NCI-H1105 (cell line): ENCODE measurements around the gene PGM1.
A peak's percentile ranks its signal among the peaks of the same experiment; 100 is the strongest.
"Not testable (repeated sequence)": the region's sequence is repeated elsewhere in the genome, so short reads cannot be mapped to it uniquely, and the experiment has no call there.

Experiments used
- DNase-seq: peaks from one replicate; lab custom pipeline; 2025; lab: John Stamatoyannopoulos, UW

The PGM1 gene

GRCh38 chr1:63593303-63593885 is at the start of gene PGM1:
Gene PGM1 (plus strand): TSS chr1:63593411. CDS start chr1:63593489, 78 bp downstream.
- DNase-seq, result peak; percentile 81

GRCh38 chr1:63545780-63546179 is 47.4 kb upstream of the PGM1 start:
- DNase-seq, result no peak

GRCh38 chr1:63547621-63548294 is 45.5 kb upstream of the PGM1 start:
- no peak for DNase-seq

GRCh38 chr1:63548303-63548702 is 44.9 kb upstream of the PGM1 start:
- DNase-seq, result no peak

GRCh38 chr1:63548877-63549276 is 44.3 kb upstream of the PGM1 start:
- no peak for DNase-seq

GRCh38 chr1:63555480-63555879 is 37.7 kb upstream of the PGM1 start:
- no peak for DNase-seq

- DNase-seq, result peak; percentile 2
Measured at GRCh38 chr1:63557365-63557987, 35.7 kb upstream of the PGM1 start.

- DNase-seq, result no peak
Measured at GRCh38 chr1:63559357-63559756, 33.9 kb upstream of the PGM1 start.

- no peak for DNase-seq
Measured at GRCh38 chr1:63563745-63564144, 29.5 kb upstream of the PGM1 start.

- no peak for DNase-seq
Measured at GRCh38 chr1:63569068-63569467, 24.1 kb upstream of the PGM1 start.

GRCh38 chr1:63569640-63570316 is 23.4 kb upstream of the PGM1 start:
- DNase-seq, result no peak

- DNase-seq, result not testable (repeated sequence)
Measured at GRCh38 chr1:63572686-63573085, 20.5 kb upstream of the PGM1 start.

- not testable (repeated sequence) for DNase-seq
Measured at GRCh38 chr1:63574203-63574796, 18.9 kb upstream of the PGM1 start.

- DNase-seq, result peak; percentile 17
Measured at GRCh38 chr1:63575340-63575826, 17.8 kb upstream of the PGM1 start.

GRCh38 chr1:63586326-63586725 is 6.9 kb upstream of the PGM1 start:
- DNase-seq, result not testable (repeated sequence)

GRCh38 chr1:63590166-63590560 is 3.0 kb upstream of the PGM1 start:
- DNase-seq, result no peak

GRCh38 chr1:63592536-63593302 is 492 bp upstream of the PGM1 start:
- DNase-seq, result no peak

GRCh38 chr1:63593886-63594605 is 835 bp downstream of the PGM1 start:
- DNase-seq, result peak; percentile 67

- no peak for DNase-seq
Measured at GRCh38 chr1:63595435-63595834, 2.2 kb downstream of the PGM1 start.

GRCh38 chr1:63599799-63600198 is 6.6 kb downstream of the PGM1 start:
- no peak for DNase-seq

- DNase-seq, result no peak
Measured at GRCh38 chr1:63600248-63600647, 7.0 kb downstream of the PGM1 start.
